Raji (cell line): ENCODE results near the gene AKT1.

ENCODE experiments used
- POLR2A ChIP-seq: IDR thresholded peaks from 2 replicates; pipeline ENCODE4 v1.6.1; 2011; ENCODE audit warnings: low read depth, low read length, control low read depth; ENCODE audit not compliant: insufficient read depth

The AKT1 gene

GRCh38 chr14:104734051-104734587 is 61.4 kb downstream of the AKT1 start:
- no peak for TF ChIP-seq POLR2A

- no peak for TF ChIP-seq POLR2A
These were observed 62.4 kb downstream of the AKT1 start for GRCh38 chr14:104732931-104733681.

DNA sequence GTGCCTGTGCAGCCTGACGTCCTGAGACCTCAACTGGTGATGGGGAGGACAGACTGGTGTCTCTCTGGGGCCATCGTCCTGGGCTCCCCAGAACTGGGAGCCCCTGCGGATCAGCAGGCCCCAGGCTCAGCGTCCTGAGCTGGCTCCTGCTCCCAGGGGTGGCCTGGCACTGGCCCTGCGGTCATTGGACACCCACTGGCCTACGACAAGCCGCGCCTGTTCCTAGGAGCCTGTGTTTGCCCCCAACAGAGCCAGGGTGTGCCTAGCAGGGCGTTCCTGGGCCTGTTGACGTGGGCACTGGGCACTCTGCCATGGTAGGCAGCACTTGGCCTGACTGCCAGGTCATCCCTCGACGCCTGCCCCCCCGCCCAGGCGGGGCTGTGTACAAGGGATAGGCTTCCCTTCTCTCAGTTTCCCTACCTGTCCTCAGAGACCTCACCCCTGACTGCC is 63.2 kb downstream of the AKT1 start:
- TF ChIP-seq POLR2A = no peak

GRCh38 chr14:104731320-104732294 is 63.9 kb downstream of the AKT1 start:
- TF ChIP-seq POLR2A = no peak

GRCh38 chr14:104730487-104730886 is 65.1 kb downstream of the AKT1 start:
- TF ChIP-seq POLR2A = no peak

DNA sequence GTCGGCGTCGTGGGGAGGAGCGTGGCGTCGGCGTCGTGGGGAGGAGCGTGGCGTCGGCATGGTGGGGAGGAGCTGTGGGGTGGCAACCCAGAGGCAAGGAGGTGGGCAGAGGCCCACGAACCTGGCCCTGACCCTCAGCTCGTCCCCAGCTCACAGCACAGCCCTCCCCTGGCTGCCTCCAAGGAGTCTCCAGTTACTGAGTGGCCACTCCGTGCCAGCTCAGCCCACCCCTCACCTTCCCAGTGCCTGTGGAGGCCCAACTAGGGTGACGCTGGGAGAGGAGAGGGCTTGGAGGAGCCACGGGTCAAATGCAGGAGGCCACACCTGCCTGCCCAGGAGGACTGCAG is 65.7 kb downstream of the AKT1 start:
- no peak for TF ChIP-seq POLR2A

GRCh38 chr14:104728631-104729030 is 66.9 kb downstream of the AKT1 start:
- TF ChIP-seq POLR2A = no peak

GRCh38 chr14:104726600-104727451 is 68.7 kb downstream of the AKT1 start:
- no peak for TF ChIP-seq POLR2A

- no peak for TF ChIP-seq POLR2A
These were observed 69.6 kb downstream of the AKT1 start for GRCh38 chr14:104725772-104726548.

DNA sequence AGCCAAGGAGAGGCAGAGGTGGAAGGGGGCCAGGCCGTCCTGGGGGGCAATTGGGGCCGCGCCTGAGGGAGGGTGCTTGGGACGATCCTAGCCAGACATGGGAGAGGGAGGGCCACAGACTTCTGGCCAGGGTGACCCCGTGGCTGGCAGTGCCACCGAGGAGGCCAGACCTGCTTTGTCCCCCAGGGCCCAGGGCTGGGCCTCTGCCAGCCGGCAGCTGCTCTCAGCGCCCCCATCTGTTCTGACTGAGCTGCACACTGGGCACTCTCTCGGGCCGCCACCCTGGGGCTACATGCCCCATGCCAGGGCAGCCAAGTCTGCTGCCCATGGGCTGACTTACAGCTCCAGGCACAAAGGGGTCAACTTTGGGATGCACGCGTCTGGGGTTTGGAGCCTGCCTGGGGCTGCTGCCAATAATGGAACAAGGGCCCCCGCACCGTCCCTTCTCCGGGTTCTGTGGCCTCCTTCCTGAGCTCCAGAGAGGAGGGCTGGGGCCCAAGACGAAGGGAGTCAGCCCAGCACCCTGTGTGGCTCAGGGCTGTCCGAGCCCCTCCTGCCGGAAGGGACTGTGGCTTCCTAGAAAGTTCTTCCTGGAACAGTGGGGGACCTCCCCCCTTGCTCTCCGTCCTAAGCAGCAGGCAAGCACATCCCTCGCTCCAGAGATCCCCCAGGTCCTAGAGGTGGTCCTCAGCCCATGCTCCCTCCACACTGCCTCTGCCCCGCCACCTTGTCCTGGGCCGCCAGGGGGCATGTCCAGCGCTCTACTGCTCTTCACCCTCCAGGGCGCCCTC is 70.4 kb downstream of the AKT1 start:
- no peak for TF ChIP-seq POLR2A

DNA sequence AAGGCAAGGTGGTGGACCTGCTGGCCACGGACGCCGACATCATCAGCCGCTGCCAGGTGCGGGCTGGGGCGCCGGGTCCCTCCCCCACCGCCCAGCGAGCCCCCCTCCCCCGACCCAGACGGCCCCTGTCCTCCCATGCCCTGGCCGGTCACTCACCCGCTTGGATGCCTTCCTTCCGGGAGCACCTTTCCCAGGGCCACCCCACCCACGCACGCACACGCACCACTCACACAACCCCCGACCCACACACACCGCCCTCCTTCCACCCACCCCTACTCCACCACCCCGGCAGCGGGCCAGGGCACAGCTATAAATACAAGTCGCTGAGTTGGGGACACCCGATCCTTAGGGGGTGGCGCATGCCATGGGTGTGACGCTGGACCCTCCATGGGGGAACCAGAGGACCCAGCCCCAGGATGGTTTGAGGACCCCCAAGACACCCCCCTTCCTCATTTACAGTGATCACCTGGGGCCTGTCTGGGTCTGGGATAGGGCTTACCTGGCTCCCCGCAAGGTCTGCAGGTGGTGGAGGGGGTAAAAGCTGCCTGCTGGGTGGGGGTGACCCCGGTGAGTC is 71.1 kb downstream of the AKT1 start:
- TF ChIP-seq POLR2A = no peak

DNA sequence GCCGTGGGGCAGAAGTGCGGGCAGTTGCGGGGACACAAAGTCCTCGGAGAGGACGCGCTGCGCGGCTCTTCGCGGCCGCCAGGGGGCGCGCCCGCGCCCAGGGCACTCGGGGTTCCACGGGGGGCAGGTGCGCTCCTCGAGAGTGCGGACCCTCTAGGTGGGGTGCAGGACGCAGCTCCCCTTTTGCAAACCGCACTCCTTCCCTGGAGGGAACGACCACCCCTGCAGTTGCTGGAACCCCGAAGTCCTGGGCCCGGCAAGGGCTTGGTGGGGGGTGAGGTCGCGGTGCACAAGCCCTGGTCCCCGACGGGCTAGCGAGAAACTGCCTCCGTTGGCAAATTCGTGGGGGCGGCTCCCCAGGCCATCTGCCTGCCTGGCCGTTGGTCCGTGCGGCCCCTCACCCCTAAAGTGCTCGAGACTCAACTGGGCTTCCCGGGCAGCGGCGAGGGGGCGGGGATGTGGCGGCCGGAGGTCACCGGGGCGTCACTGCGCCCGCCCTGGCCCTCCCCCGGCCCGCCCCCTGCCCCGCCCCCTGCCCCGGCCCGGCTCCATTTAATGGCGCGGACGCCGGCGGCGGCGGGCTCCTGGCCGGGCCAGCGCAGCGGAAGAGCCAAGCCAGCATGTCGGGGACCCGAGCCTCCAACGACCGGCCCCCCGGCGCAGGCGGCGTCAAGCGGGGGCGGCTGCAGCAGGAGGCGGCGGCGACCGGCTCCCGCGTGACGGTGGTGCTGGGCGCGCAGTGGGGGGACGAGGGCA is 71.7 kb downstream of the AKT1 start, which contains the start of gene ADSS1:
TSS of gene ADSS1 (plus strand) at position 579 of the 756 bp plus-strand sequence. CDS start at position 621, 42 bp downstream.
- TF ChIP-seq POLR2A = peak; percentile 42; the same call in 1 of the 2 replicates
